GM12874 (cell line): ENCODE measurements around the gene ABLIM1.

ENCODE experiments used
- TF ChIP-seq, protein P1 (sequence below): IDR thresholded peaks from 2 replicates; pipeline ENCODE4 v1.5.1; 2011; ENCODE audit warnings: low read depth, mild to moderate bottlenecking, control low read depth, low read length, moderate library complexity; ENCODE audit not compliant: insufficient read depth

Gene ABLIM1

DNA sequence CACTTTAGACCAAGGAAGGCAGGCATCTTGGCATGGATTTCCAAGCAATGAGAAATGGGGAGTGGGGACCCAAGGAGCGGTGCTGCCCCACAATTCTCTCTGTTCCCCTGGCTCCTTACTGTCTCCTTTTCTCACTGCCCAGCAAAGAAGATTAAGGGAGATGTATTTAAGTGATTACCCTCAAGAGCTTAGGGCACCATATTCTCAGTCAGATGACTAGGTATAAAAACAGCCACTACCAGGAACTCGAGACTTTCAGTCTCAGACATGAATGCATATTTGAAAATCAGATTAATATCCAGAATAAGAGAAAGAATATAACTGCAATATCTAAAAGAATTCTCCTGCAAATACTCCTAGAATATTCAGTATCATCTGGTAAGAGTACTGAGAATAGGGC, at the start of gene ABLIM1:
Gene ABLIM1, minus strand, starts transcription at position 101 of the 400 bp plus-strand sequence. Its CDS starts 75 bp downstream, at position 26.
- TF ChIP-seq, protein P1, sequence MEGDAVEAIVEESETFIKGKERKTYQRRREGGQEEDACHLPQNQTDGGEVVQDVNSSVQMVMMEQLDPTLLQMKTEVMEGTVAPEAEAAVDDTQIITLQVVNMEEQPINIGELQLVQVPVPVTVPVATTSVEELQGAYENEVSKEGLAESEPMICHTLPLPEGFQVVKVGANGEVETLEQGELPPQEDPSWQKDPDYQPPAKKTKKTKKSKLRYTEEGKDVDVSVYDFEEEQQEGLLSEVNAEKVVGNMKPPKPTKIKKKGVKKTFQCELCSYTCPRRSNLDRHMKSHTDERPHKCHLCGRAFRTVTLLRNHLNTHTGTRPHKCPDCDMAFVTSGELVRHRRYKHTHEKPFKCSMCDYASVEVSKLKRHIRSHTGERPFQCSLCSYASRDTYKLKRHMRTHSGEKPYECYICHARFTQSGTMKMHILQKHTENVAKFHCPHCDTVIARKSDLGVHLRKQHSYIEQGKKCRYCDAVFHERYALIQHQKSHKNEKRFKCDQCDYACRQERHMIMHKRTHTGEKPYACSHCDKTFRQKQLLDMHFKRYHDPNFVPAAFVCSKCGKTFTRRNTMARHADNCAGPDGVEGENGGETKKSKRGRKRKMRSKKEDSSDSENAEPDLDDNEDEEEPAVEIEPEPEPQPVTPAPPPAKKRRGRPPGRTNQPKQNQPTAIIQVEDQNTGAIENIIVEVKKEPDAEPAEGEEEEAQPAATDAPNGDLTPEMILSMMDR: no peak

DNA sequence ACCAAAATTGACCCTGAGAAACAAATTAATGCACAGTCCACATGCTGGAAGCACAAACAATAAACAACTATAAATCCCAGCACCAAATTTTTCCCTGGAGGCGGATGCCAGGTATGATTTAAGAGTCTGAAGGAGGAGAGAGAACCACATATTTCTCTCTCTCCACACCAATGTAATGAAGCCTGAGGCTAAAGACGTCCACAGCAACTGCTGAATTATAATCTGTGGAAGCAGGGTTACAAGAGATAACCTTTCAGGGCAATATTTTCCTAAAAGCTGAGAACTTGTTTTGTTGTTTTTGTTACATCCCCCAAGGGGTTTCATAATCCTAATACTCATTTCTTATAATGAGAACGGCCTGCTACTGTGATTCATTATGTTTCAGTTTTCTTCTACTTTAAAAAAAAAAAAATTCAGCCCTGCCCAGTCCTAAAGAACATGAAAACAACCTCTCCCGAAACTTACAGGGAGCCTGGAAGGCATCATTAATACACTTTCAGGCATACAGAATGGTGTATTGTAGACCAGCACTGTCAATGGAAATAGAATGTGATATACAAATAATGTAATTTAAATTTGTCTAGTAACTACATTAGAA, 48.5 kb upstream of the ABLIM1 start:
- TF ChIP-seq, protein P1: no peak

DNA sequence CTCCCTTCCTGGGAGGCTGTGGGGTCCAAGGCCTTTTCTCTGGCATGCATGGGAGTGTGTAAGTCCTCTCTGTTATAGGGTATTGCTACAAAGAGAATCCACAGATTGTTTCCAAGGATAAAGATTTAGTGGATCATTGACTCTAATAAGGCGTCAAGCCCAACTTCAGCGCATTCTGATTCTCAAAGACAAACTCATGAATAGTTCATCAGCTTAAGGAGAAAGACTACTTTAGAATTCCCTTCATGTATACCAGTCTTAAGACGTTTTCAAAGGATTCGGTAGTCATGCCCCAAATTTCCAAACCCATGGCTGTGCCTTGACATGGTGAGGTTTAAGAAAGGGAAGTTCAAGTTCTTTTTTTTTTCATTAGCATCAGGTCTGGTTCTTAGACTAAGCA, 46.6 kb upstream of the ABLIM1 start:
- TF ChIP-seq, protein P1: no peak

DNA sequence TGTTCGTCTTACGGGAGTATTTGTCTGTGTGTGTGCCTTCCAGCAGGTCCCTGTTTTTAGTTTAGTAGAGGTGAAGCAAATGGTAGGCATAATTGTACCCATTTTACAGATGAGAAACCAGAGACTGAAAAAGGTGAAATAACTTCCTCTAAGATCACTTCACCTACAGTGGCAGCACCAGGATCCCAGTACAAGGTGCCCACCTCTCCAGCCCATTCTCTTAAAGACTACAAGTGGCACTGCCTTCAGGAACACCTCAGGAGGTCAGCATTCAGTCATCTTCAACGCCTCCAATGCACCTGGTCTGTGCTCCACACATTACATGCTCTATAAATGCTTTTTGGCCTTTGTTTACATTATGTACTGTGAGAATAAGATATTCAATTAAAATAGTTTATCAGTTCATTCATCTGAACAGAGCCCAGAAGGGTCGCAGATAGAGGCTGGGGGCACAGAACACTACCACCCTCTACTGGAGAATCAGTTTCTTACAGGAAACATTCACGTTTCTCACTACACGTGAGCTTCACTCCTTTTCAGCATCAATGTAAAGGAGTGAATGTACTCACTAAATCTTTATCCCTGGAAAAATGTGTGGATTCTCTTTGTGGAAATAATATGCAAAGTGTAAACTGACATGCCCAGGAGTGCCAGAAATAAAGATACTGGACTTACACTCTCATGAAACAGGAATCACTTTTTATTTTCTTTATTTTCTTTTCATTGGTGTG, 45.5 kb upstream of the ABLIM1 start:
- TF ChIP-seq, protein P1: peak; percentile 63

DNA sequence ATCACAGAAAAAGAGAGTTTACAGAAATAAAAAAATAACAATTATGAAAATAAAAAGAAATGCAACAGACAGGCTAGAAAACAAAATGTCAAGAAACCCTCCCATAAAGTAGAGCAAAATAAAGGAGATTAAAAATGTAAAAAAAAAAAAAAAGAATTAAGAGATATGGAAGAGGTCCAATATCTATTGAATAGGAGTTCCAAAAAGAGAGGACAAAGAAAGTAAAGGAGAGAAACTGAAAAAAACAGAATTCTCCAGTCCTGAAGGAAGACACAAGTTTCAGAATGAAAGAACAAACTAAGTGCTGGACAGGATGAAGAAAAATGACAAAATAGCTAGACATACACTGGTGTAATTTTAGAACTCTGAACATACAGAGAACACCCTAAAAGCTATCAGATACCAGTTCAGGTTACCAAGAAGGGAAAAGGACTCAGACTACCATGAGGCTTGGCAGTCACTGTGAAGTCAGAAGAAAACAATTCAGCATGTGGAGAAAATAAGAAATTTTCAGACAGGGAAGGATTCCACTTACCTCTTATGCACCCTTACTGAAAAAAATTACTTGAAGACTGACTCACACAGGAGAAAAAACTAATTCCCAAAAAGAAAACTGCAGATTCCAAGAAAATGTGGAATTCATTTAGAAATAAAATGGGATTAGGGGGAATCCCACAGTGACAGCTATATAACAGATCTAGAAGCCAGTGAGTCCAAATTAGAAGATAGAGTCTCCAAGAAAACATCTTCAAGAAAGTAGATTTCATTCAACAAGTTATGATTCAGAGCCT, 40.4 kb upstream of the ABLIM1 start:
- TF ChIP-seq, protein P1: no peak

DNA sequence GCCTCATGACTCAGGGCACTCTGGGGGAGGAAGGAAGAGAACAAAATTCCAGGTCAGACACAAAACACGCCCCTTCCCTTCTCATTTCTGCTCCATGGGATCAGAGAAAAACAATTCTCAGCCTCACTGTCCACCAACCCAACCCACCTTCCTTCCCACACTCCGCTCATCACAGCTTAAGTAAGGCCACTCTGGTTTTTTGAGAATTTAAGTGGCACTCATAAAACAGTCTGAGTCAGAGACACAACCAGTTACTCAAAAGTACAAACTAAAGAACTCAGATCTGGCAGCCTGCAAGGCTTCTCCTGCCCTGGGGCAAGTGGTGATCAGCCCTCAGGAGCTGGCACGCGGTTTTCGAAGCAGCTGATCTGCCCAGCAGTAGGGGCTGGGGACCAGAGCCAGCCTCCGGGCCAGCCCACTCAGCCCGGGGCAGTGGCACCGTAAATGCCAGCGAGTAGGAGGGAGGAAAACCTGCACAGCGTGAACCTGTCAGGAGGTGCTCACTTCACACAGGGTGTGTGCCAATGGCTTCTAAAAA, 39.1 kb upstream of the ABLIM1 start:
- TF ChIP-seq, protein P1: no peak

DNA sequence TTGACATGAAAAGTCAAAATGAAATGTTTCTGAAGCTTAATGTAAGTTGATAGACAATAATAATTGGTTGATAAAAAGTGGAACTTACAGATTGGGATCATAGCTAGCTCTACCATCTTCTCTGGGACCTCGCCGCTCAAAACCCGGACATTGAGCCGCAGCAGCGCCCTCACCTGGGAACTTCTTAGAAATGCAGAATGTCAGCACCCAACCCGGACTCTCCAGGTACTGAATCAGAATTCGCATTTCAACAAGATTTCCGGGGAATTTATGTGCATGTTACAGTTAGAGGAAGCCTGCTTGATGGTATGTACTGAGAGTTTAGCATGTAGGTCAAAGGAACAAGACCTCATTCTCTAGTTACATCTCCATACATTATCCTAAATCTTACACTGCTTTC, 36.7 kb upstream of the ABLIM1 start:
- TF ChIP-seq, protein P1: peak; percentile 64
